AG04449 (cell line): ENCODE results near the gene SRP68.

Source experiments
- CTCF ChIA-PET: fragments of 350-600 bp; formaldehyde crosslinking; extraction: SDS; loops from one replicate; lab custom pipeline; 2021; ENCODE audit warnings: antibody characterized with exemption; lab: Yijun Ruan, JAX
- POLR2A ChIA-PET: fragments of 400-600, 350-600 bp; formaldehyde crosslinking; extraction: SDS; loops from one replicate; lab custom pipeline; 2020; ENCODE audit warnings: antibody characterized with exemption, inconsistent platforms; lab: Yijun Ruan, JAX
- DNase-seq: peaks from one replicate; pipeline ENCODE4 v3.0.0-alpha.2; 2010; ENCODE audit warnings: low read depth, low spot score
- H3K4me3 ChIP-seq: 2 replicates; pipeline ENCODE4 v1.5.1; 2011; ENCODE audit warnings: low read depth, mild to moderate bottlenecking, control low read depth, low read length
- TF ChIP-seq, protein P1 (sequence below): IDR thresholded peaks from one replicate; pipeline ENCODE4 v1.5.1; 2011; ENCODE audit warnings: mild to moderate bottlenecking, moderate library complexity, low read length, control low read depth, inconsistent platforms; ENCODE audit not compliant: insufficient read depth; ENCODE audit errors: missing control alignments

SRP68 gene

DNA sequence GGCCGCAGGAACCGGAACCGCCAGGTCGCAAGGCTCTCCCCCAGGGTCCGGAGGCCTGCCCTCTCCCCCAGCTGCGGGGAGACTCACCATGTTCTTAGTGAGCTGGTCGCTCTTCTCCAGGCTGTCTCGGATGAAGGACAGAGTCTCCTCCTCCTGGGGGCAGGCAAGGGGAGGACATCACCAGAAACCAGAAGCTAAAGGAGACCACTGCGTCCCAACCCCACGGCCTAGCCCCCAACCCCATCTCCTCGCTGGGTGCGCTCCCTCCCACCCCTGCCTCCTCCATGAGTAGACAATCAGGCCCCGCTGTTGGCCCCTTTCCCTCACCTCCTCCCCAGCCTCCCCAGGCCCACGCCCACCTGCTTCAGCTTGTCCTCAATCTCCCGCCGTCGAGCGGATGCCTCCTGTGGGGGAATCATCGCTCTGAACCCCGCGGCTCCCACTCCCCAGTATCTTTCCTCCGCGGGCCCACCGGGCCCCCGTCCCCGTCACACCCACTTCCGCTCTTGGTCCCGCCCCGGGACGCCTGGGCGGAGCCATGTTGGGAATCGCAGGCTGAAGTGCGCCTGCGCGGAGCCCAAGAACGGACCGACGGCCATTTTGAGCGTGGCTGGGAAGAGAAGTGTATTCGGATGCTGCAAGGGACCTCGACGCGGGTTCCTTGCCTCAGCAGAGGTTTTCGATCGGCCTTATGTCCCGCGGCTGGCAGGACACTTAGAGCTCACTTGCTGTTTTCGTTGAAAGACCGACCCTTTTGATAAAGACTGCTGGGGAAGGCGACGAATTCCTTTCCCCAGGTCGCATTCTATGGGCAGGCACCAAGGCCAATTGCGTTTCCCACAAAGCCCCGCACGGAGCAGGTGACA, 31.2 kb upstream of the SRP68 start, which contains the start of gene EXOC7:
Gene EXOC7 (minus strand): TSS at position 514 of the 866 bp plus-strand sequence. CDS start 95 bp downstream, at position 419.
- ChIA-PET CTCF (interaction anchor here (0.7 to 2.9 kb wide), 13 partner anchors 9 to 199 kb away, joined by 3 to 23 read pairs (median 4); no protein-coding TSS in a partner anchor), POLR2A (interaction anchor here (1.0 to 1.4 kb wide), 2 partner anchors 9 to 23 kb away, joined by 4 read pairs; no protein-coding TSS in a partner anchor)
- H3K4me3 ChIP-seq = peak within 1 kb of the TSS; percentile 92
- TF ChIP-seq, protein P1, sequence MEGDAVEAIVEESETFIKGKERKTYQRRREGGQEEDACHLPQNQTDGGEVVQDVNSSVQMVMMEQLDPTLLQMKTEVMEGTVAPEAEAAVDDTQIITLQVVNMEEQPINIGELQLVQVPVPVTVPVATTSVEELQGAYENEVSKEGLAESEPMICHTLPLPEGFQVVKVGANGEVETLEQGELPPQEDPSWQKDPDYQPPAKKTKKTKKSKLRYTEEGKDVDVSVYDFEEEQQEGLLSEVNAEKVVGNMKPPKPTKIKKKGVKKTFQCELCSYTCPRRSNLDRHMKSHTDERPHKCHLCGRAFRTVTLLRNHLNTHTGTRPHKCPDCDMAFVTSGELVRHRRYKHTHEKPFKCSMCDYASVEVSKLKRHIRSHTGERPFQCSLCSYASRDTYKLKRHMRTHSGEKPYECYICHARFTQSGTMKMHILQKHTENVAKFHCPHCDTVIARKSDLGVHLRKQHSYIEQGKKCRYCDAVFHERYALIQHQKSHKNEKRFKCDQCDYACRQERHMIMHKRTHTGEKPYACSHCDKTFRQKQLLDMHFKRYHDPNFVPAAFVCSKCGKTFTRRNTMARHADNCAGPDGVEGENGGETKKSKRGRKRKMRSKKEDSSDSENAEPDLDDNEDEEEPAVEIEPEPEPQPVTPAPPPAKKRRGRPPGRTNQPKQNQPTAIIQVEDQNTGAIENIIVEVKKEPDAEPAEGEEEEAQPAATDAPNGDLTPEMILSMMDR = peak; percentile 10
- DNase-seq = peak; percentile 16

DNA sequence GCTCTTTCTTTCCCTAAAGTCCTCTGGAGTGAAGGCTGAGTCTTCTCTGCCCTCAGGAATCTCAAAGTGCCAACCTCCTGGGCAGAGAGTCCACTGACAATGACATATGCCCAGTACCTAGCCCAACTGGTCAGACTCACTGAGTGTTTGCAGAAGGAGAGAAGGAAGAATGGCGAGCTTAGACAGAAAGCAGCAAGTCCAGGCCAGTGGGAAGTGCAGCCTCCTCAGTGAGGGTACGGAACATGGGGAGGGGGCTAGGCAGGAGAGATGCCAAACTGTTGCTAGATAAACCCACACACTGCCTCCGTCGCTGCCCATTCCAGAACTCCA, 30.6 kb upstream of the SRP68 start:
- DNase-seq = no peak
- TF ChIP-seq, protein P1 = no peak
- peak overlapping the region; percentile 92 for H3K4me3 ChIP-seq
- ChIA-PET POLR2A (interaction anchor here (1.0 to 1.4 kb wide), 2 partner anchors 8 to 22 kb away, joined by 4 read pairs; no protein-coding TSS in a partner anchor), CTCF (interaction anchor here (0.7 to 2.9 kb wide), 9 partner anchors 17 to 200 kb away, joined by 3 to 23 read pairs (median 10); no protein-coding TSS in a partner anchor)

DNA sequence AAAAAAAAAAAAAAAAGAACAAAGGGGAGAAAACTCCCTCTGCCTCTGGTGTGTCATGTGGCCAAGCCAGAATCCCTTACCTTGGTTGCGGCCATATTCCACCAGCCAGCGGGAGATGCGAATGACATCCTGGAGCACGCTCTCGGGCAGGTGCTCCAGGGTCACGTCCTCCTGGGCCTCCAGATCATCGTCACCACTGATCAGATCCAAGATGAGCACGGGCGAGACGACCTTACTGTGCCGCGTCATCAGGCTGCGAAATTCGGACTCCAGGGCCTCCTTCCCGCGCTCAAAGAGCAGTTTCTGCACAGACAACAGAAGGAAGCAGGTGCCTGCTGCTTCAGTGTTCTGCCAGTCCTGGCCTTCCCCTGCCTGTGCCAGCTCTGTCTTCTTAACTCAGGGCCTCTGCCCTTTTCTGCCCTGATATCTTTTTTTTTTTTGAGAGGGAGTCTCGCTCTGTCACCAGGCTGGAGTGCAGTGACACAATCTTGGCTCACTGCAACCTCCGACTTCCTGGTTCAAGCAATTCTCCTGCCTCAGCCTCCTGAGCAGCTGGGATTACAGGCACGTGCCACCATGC, 25.5 kb upstream of the SRP68 start:
- DNase-seq = no peak
- TF ChIP-seq, protein P1 = no peak
- ChIA-PET CTCF (no interaction called here), POLR2A (no interaction called here)
- H3K4me3 ChIP-seq = no peak overlapping the region

DNA sequence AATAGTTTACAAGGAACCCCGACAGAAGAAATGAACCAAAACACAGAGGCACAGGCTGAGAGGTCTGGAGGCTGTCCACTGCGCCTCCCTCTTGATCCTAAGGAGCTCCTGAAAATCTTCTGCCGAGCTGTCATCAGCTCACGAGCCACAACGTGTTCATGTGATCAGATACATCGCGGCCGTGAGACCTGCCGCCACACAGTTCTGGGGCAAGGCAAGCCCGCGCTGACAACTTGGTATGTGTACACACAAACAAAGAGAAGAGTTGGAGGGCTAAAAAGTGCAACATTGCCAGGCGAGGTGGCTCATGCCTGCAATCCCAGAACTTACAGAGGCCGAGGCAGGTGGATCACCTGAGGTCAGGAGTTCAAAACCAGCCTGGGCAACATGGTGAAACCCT, 23.6 kb upstream of the SRP68 start:
- TF ChIP-seq, protein P1 = no peak
- POLR2A ChIA-PET = interaction anchor here (4.1 kb wide), 1 partner anchor 16 kb away, joined by 17 read pairs; no protein-coding TSS in a partner anchor
- no peak overlapping the region for H3K4me3 ChIP-seq
- DNase-seq = no peak
- CTCF ChIA-PET = interaction anchor here (1.0 to 3.8 kb wide), 3 partner anchors 11 to 183 kb away, joined by 3 to 20 read pairs (median 4); no protein-coding TSS in a partner anchor

DNA sequence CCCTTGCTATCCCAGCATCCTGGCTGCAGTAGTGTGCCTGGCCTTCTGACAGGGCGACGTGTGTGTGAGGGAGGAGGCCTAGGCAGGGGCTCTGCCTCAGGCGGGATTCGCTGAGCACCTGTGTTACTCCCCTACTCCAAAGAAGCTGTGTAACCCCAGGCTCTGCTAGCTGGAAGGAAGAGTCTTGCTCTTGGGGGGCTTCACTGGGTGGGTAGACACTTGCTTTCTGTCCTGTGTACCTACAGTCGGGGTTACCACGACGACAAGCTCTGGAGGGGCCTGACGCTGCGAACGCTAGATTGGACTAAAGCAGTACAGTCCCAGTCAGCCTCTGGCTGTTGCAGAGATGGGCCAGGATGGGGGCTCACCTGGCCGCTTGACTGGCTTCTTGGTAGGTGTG, 21.7 kb upstream of the SRP68 start:
- no peak for DNase-seq
- ChIA-PET POLR2A (interaction anchor here (1.2 to 4.1 kb wide), 2 partner anchors 9 to 14 kb away, joined by 4 to 17 read pairs; partner anchors contain the start of gene EXOC7), CTCF (interaction anchor here (0.9 to 3.8 kb wide), 3 partner anchors 12 to 185 kb away, joined by 3 to 20 read pairs (median 3); no protein-coding TSS in a partner anchor)
- TF ChIP-seq, protein P1 = no peak
- no peak overlapping the region for H3K4me3 ChIP-seq
